ENCODE measurements around the gene YWHAE. TPM values are rescaled to one million over a fixed set of nuclear protein-coding genes. Genes with fewer than 3 reads are reported as not detected.

Gene YWHAE
- total and polyA plus RNA-seq, 2 of the 4 experiments (the other 2 are of a cell fraction) = 358 to 774 TPM

DNA sequence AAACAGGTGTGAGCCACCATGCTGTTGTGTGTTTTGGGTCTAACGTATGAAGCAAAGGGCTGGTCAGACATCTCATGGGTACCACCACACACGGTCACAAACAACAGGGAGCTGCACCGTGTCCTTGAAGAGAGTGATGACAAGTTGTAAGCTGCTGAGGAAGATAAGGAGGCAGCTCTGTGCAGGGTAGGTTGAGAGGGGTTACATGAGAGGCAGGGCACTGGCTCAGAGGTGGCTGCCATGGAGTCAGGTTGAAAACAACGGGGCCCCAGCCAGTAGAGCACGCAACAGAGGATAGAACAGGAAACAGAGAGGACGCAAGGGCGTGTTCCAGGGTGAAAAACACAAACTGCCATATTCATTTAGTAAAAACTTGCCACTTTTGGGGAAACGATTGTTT is 68.3 kb downstream of the YWHAE start:
- no peak overlapping the region for H3K9ac ChIP-seq (ENCODE audit: low read depth, low read length)
- H2BK20ac ChIP-seq (ENCODE audit: low read depth, low read length) = no peak overlapping the region
- no peak overlapping the region for H4K5ac ChIP-seq (ENCODE audit: low read depth, low read length)
- H2BK5ac ChIP-seq (ENCODE audit: low read depth, low read length, poor library complexity, severe bottlenecking) = no peak overlapping the region
- intact Hi-C loops (cut with micrococcal nuclease) (loop anchor here (1.0 to 5.0 kb wide), 3 partner anchors 55 to 129 kb away; no protein-coding TSS in a partner anchor), dilution Hi-C loops (cut with HindIII; ENCODE audit: low sequenced_read_pairs, unreplicated experiment) (no loop called here), in situ Hi-C loops (cut with MboI; ENCODE audit: low sequenced_read_pairs) (loop anchor here (5.0 kb wide), 1 partner anchor 59 kb away; the partner anchor contains the start of gene BHLHA9)
- no peak overlapping the region for H3K27ac ChIP-seq (ENCODE audit: insufficient read depth, low read length)
- no peak overlapping the region for H2BK15ac ChIP-seq (ENCODE audit: low read depth, low read length)
- H3K9me3 ChIP-seq (ENCODE audit: control insufficient read depth, insufficient read depth, low read length) = no peaks in the 10 kb centered on the region
- H3K27me3 ChIP-seq (ENCODE audit: control insufficient read depth, insufficient read depth, low read length) = no peaks in the 10 kb centered on the region
- H4K20me1 ChIP-seq (ENCODE audit: insufficient read depth, low read length) = no peaks in the 10 kb centered on the region; the same call in 1 of the 2 replicates
- no peaks in the 10 kb centered on the region for H3K36me3 ChIP-seq (ENCODE audit: control insufficient read depth, insufficient read depth, low read length)
- H4K8ac ChIP-seq (ENCODE audit: low read depth in 2 of 2, low read length in 2 of 2) = no peak overlapping the region
- ChIA-PET CTCF (no interaction called here), POLR2A (ENCODE audit: unreplicated experiment) (no interaction called here)
- H3K9me1 ChIP-seq (ENCODE audit: insufficient read depth, low read length) = no peaks in the 10 kb centered on the region
- H3K4me1 ChIP-seq (ENCODE audit: control insufficient read depth, insufficient read depth, low read length) = no peaks in the 10 kb centered on the region
- WGBS, 2 experiments (ENCODE audit: extremely low coverage in 2 of 2, insufficient read length in 1 of 2) = 100% methylated on average over 1 of the region's 8 CpGs; no CpG with 5 or more reads in 1 of the 2 experiments
- H2AK5ac ChIP-seq (ENCODE audit: low read depth, low read length) = no peak overlapping the region
- no peak overlapping the region for H2AK9ac ChIP-seq (replicated peaks; ENCODE audit: low read depth, low read length, poor library complexity)
- no TSS peak for BruUV-seq (replicated peaks)
- H2BK120ac ChIP-seq (ENCODE audit: low read depth, low read length) = no peak overlapping the region
- no peak overlapping the region for H3K4ac ChIP-seq (ENCODE audit: low read depth, low read length)
- H3K14ac ChIP-seq (replicated peaks; ENCODE audit: low read depth, low read length) = no peak overlapping the region
- no peak for DNase-seq
- H3K56ac ChIP-seq (ENCODE audit: extremely low read depth, insufficient read depth, low read length) = no peak overlapping the region
- H3K4me3 ChIP-seq (ENCODE audit: insufficient read depth, low read depth, low read length) = no peak overlapping the region
- no peak overlapping the region for H3K4me2 ChIP-seq (ENCODE audit: low read depth, low read length)
- H3K23ac ChIP-seq (ENCODE audit: low read depth, low read length) = no peak overlapping the region
- no peaks in the 10 kb centered on the region; a peak in 1 of 4 replicates for H3K79me1 ChIP-seq (ENCODE audit: low read depth in 1 of 2, low read length in 2 of 2)
- no peak overlapping the region for H3K18ac ChIP-seq (ENCODE audit: low read depth, low read length)
- no peak for ATAC-seq (ENCODE audit: low read depth)
- H4K91ac ChIP-seq (ENCODE audit: insufficient read depth, low read depth, low read length) = no peak overlapping the region
- no peak overlapping the region for H2AFZ ChIP-seq (replicated peaks; ENCODE audit: low read length, poor library complexity)
- TF ChIP-seq FOS (IDR thresholded peaks at IDR 0.05; ENCODE audit: low read depth, low read length) (no peak), BHLHE40 (IDR thresholded peaks at IDR 0.05; ENCODE audit: low read depth, low read length) (no peak), RCOR1 (IDR thresholded peaks at IDR 0.05; ENCODE audit: insufficient replicate concordance, low read length) (no peak)
